Measurements from ENCODE around the gene PDE4A.
A peak's percentile ranks its signal among the peaks of the same experiment; 100 is the strongest.

Gene PDE4A

DNA sequence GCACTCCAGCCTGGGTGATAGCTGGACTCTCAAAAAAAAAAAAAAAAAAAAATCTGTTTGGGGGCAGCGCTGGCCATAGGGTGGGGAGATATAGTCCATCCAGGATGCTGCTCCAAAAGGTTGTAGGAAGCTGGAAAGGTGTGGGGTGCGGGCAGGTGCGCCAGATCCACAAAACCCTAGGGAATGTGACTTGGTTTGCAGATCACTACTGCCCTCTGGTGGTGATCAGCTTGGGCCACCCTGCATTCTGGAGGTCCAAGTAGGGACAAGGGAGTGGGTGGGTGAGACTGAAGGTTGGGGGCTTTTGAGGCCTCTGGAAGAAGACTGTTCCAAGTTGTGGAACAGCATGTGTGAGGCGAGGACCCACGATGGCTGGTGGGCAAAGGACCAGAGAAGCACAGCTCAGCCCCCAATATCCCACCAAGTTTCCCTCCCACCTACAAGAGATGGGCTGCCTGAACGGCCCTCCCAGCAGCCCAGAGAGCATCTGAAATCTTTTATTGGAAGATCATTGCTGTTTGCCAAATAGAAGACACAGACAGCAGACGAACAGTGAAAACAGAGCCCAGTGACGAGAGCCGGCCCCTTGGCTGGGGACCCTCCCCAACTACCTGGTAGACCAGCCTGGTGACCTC is 29.6 kb upstream of the PDE4A start:
- DNase-seq (ENCODE audit: extremely low spot score): peak; percentile 76
- ChIA-PET CTCF (interaction anchor here (0.5 to 1.3 kb wide), 9 partner anchors 8 to 467 kb away, joined by 3 to 11 read pairs (median 4); partner anchors contain the start of gene TYK2), POLR2A (interaction anchor here (0.6 to 1.1 kb wide), 2 partner anchors 121 to 128 kb away, joined by 3 read pairs; no protein-coding TSS in a partner anchor)
- no peak for TF ChIP-seq HDGF (IDR thresholded peaks at IDR 0.05; ENCODE audit: borderline replicate concordance)
- TF ChIP-seq ZNF384 (IDR thresholded peaks at IDR 0.05): peak; percentile 60; the same call in 1 of the 2 replicates

DNA sequence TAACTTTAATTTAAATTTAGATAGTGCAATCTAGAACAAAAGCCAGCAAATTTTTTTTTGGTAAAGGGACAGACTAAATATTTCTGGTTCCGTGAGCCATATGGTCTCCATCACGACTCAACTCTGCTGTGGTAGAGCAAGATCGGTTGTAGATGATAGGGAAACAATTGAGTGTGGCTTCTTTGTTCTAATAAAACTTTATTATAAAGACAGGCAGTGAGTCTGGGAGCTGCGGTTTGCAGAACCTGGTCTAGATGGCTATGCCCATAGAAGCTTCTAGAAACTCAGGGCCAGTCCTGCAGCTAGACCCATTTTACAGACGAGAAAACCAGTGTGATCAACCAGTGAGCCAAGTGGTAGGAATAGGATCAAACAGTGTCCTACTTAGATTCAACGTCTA is 28.2 kb upstream of the PDE4A start:
- ChIA-PET CTCF (interaction anchor here (0.6 to 1.3 kb wide), 4 partner anchors 26 to 176 kb away, joined by 3 to 6 read pairs (median 4); partner anchors contain the start of gene ICAM1), POLR2A (interaction anchor here (1.0 to 1.2 kb wide), 2 partner anchors 12 to 123 kb away, joined by 3 read pairs; partner anchors contain the start of gene TYK2)
- no peak for DNase-seq (ENCODE audit: extremely low spot score)
- TF ChIP-seq ARNT (IDR thresholded peaks at IDR 0.05) (no peak), FOXM1 (IDR thresholded peaks at IDR 0.05; ENCODE audit: borderline replicate concordance) (no peak), SUZ12 (IDR thresholded peaks at IDR 0.05) (no peak)

- no peak for TF ChIP-seq ZNF384 (IDR thresholded peaks at IDR 0.05)
- no peak for TF ChIP-seq ARNT (IDR thresholded peaks at IDR 0.05)
- no peak for TF ChIP-seq SUZ12 (IDR thresholded peaks at IDR 0.05)
- no peak for TF ChIP-seq HDGF (IDR thresholded peaks at IDR 0.05; ENCODE audit: borderline replicate concordance)
- no peak for TF ChIP-seq L3MBTL2 (conservative IDR thresholded peaks at IDR 0.05)
- no peak for TF ChIP-seq SP1 (IDR thresholded peaks at IDR 0.05)
- TF ChIP-seq TARDBP (IDR thresholded peaks at IDR 0.05): no peak
- TF ChIP-seq ELF4 (IDR thresholded peaks at IDR 0.05): no peak
- ChIA-PET POLR2A (interaction anchor here (1.0 kb wide), 1 partner anchor 124 kb away, joined by 3 read pairs; no protein-coding TSS in a partner anchor), CTCF (interaction anchor here (0.5 to 1.0 kb wide), 3 partner anchors 25 to 1247 kb away, joined by 3 to 6 read pairs (median 4); no protein-coding TSS in a partner anchor)
- DNase-seq (ENCODE audit: extremely low spot score): no peak
Measured at GRCh38 chr19:10393137-10393536, 27.2 kb upstream of the PDE4A start.

DNA sequence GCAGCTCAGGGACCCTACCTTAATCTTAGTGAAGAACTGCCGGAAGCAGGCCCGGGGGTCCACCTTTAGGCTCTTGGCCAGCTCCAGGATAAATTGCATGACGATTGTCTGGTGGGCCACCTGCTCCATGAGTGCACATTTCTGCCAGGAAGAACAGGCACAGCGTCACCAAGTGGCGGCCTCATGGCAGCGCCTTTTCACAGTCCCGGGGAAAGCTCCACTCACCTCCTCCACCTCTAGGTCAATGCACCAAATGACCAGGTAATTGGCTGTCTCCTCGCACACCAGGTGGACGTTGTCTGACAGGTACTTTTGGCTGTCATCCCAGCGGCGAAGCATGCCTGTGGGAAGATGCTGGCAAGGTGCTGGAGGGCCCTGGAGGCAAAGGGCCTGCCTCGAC is 25.3 kb upstream of the PDE4A start:
- TF ChIP-seq FOXM1 (IDR thresholded peaks at IDR 0.05; ENCODE audit: borderline replicate concordance) (no peak), FOXA1 (IDR thresholded peaks at IDR 0.05) (no peak), ELF4 (IDR thresholded peaks at IDR 0.05) (no peak), ZNF384 (IDR thresholded peaks at IDR 0.05) (no peak), LEF1 (IDR thresholded peaks at IDR 0.05; ENCODE audit: borderline replicate concordance) (no peak), L3MBTL2 (conservative IDR thresholded peaks at IDR 0.05) (no peak), CTBP1 (IDR thresholded peaks at IDR 0.05; ENCODE audit: borderline replicate concordance) (no peak), BHLHE40 (IDR thresholded peaks at IDR 0.05; ENCODE audit: borderline replicate concordance) (no peak), FOXK2 (IDR thresholded peaks at IDR 0.05) (no peak), SUZ12 (IDR thresholded peaks at IDR 0.05) (no peak), PKNOX1 (IDR thresholded peaks at IDR 0.05) (no peak), TARDBP (IDR thresholded peaks at IDR 0.05) (no peak), HDGF (IDR thresholded peaks at IDR 0.05; ENCODE audit: borderline replicate concordance) (no peak), SP1 (IDR thresholded peaks at IDR 0.05) (no peak), NFRKB (IDR thresholded peaks at IDR 0.05) (no peak), ARNT (IDR thresholded peaks at IDR 0.05) (no peak)
- no peak for DNase-seq (ENCODE audit: extremely low spot score)
- ChIA-PET POLR2A (no interaction called here), CTCF (no interaction called here)

DNA sequence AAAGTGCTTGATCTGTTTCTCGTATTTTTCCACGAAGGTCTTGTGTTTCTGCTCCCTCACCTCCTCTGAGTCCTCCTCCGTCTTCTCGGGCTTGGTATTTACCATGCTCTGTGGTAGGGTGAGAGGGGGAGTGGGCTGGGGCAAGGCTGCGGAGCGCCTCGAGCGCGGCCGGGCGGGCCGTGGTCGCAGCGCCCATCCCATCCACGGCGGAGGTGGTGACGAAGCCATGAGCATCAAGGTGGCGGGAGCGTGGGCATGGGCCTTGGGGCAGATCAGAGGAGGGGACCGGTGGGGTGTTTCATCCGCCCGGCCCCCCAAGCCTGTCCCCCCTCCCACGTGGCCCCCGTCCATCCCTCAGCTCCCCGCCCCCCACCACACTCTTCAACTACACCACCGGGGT is 24.9 kb upstream of the PDE4A start:
- DNase-seq (ENCODE audit: extremely low spot score): no peak
- POLR2A ChIA-PET: no interaction called here
- CTCF ChIA-PET: no interaction called here
- TF ChIP-seq FOXK2 (IDR thresholded peaks at IDR 0.05) (no peak), ZNF384 (IDR thresholded peaks at IDR 0.05) (no peak), TARDBP (IDR thresholded peaks at IDR 0.05) (no peak), HDGF (IDR thresholded peaks at IDR 0.05; ENCODE audit: borderline replicate concordance) (no peak), FOXM1 (IDR thresholded peaks at IDR 0.05; ENCODE audit: borderline replicate concordance) (no peak), BHLHE40 (IDR thresholded peaks at IDR 0.05; ENCODE audit: borderline replicate concordance) (no peak), PKNOX1 (IDR thresholded peaks at IDR 0.05) (no peak), SUZ12 (IDR thresholded peaks at IDR 0.05) (no peak), LEF1 (IDR thresholded peaks at IDR 0.05; ENCODE audit: borderline replicate concordance) (no peak), CTBP1 (IDR thresholded peaks at IDR 0.05; ENCODE audit: borderline replicate concordance) (no peak), FOXA1 (IDR thresholded peaks at IDR 0.05) (no peak), NFRKB (IDR thresholded peaks at IDR 0.05) (no peak), ARNT (IDR thresholded peaks at IDR 0.05) (no peak), SP1 (IDR thresholded peaks at IDR 0.05) (no peak)

GRCh38 chr19:10395917-10396316 is 24.4 kb upstream of the PDE4A start:
- ChIA-PET POLR2A (no interaction called here), CTCF (no interaction called here)
- TF ChIP-seq FOXM1 (IDR thresholded peaks at IDR 0.05; ENCODE audit: borderline replicate concordance) (no peak), PKNOX1 (IDR thresholded peaks at IDR 0.05) (no peak), FOXK2 (IDR thresholded peaks at IDR 0.05) (no peak), FOXA1 (IDR thresholded peaks at IDR 0.05) (no peak), ARNT (IDR thresholded peaks at IDR 0.05) (no peak), CTBP1 (IDR thresholded peaks at IDR 0.05; ENCODE audit: borderline replicate concordance) (no peak), NFRKB (IDR thresholded peaks at IDR 0.05) (no peak), SUZ12 (IDR thresholded peaks at IDR 0.05) (no peak), SP1 (IDR thresholded peaks at IDR 0.05) (no peak), L3MBTL2 (conservative IDR thresholded peaks at IDR 0.05) (no peak), ELF4 (IDR thresholded peaks at IDR 0.05) (no peak), ZNF384 (IDR thresholded peaks at IDR 0.05) (no peak), BHLHE40 (IDR thresholded peaks at IDR 0.05; ENCODE audit: borderline replicate concordance) (no peak), TARDBP (IDR thresholded peaks at IDR 0.05) (no peak), LEF1 (IDR thresholded peaks at IDR 0.05; ENCODE audit: borderline replicate concordance) (no peak), HDGF (IDR thresholded peaks at IDR 0.05; ENCODE audit: borderline replicate concordance) (no peak)
- DNase-seq (ENCODE audit: extremely low spot score): no peak

Data from HEK293T (cell line).